ENCODE results near the gene SIL1. TPM values are rescaled to one million over a fixed set of nuclear protein-coding genes. Genes with fewer than 3 reads are reported as not detected.

SIL1 gene
- polyA plus RNA-seq, 2 of the 4 experiments (the other 2 are of a cell fraction), result 27.6 to 45.5 TPM

DNA sequence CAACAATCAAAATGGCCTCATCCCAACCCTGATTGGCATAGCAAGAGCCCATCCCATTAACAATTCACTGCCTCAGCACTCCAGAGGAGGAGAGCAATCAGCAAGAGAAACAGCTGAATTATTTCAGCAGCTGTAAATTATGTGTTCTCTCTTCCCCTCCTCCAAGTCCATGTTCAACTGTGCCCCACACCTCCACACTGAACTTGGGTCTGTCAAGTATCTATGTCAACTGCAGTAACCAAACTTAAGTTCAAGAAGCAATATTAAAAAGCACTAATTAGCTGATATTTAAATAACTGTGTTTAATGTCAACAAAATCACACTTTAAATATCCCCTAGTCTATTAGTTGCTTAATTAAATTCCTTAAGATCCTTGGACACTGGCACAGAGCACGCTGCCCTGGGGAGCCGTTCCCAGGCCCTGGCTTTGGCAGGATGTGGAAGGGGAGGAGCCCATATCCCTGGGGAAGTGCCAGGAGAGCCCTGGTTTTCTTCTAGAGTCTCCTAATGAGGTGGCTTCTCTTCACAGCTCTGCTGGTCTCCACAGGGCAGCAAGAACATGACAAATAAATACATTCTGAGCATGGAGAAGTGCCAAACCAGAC, 50.6 kb downstream of the SIL1 start:
- H3K4me3 ChIP-seq, result no peak overlapping the region
- FAIRE-seq (no peak), ATAC-seq (peak in 1 of 2 experiments; percentile 64; a peak in 3 of 6 replicates), DNase-seq (ENCODE audit: low read depth in 1 of 2, low spot score in 1 of 2) (no peak)
- no peaks in the 10 kb centered on the region for H3K4me1 ChIP-seq
- ChIA-PET POLR2A (no interaction called here), CTCF (interaction anchor here (0.6 to 1.4 kb wide), 3 partner anchors 10 to 15 kb away, joined by 3 to 7 read pairs (median 3); no protein-coding TSS in a partner anchor)
- TF ChIP-seq CHD4 (IDR thresholded peaks at IDR 0.05; ENCODE audit: borderline replicate concordance) (no peak), USF2 (IDR thresholded peaks at IDR 0.05) (no peak), FOSL2 (IDR thresholded peaks at IDR 0.05) (no peak), FOSL2 (CRISPR knock-in tag; IDR thresholded peaks at IDR 0.05) (no peak), SREBF2 (IDR thresholded peaks at IDR 0.05) (no peak), RNF2 (IDR thresholded peaks at IDR 0.05; ENCODE audit: borderline replicate concordance, low read depth) (no peak), KDM1A (IDR thresholded peaks at IDR 0.05; ENCODE audit: low read depth) (no peak), E2F6 (IDR thresholded peaks at IDR 0.05; ENCODE audit: borderline replicate concordance, low read depth) (no peak), FOSB (CRISPR knock-in tag; IDR thresholded peaks at IDR 0.05) (no peak), SMC3 (IDR thresholded peaks at IDR 0.05) (no peak), CHD2 (IDR thresholded peaks at IDR 0.05; ENCODE audit: low read length, partially characterized antibody) (no peak), JUNB (IDR thresholded peaks at IDR 0.05) (no peak), CBX2 (IDR thresholded peaks at IDR 0.05; ENCODE audit: borderline replicate concordance, low read depth) (no peak), MAZ (IDR thresholded peaks at IDR 0.05; ENCODE audit: borderline replicate concordance, low read depth, low read length) (no peak), CTCF (IDR thresholded peaks at IDR 0.05) (no peak), MAFK (IDR thresholded peaks at IDR 0.05; ENCODE audit: partially characterized antibody) (no peak), RARB (CRISPR knock-in tag; IDR thresholded peaks at IDR 0.05) (no peak), NFE2L2 (conservative IDR thresholded peaks at IDR 0.05; ENCODE audit: low read length) (no peak)
- TF ChIP-seq, protein P1, sequence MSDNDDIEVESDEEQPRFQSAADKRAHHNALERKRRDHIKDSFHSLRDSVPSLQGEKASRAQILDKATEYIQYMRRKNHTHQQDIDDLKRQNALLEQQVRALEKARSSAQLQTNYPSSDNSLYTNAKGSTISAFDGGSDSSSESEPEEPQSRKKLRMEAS (IDR thresholded peaks at IDR 0.05), result no peak
- no peaks in the 10 kb centered on the region for H3K9me3 ChIP-seq
- H3K4me2 ChIP-seq, result no peak overlapping the region
- no peak overlapping the region for H3K27ac ChIP-seq
- 48% methylated on average over 2 of the region's 2 CpGs for WGBS (ENCODE audit: missing lambda C conversion rate)

- DNase-seq (ENCODE audit: low read depth in 1 of 2, low spot score in 1 of 2) (no peak), ATAC-seq (peak in 1 of 2 experiments; percentile 51; a peak in 3 of 6 replicates), FAIRE-seq (no peak)
- Histone ChIP-seq H3K4me1 (no peaks in the 10 kb centered on the region; the same call in 2 of the 3 replicates), H3K27ac (no peak overlapping the region), H3K9me3 (no peaks in the 10 kb centered on the region), H3K4me2 (no peak overlapping the region), H3K4me3 (no peak overlapping the region)
- no peak for TF ChIP-seq BHLHE40 (IDR thresholded peaks at IDR 0.05; ENCODE audit: low read depth, low read length)
- TF ChIP-seq NPAS2 (CRISPR knock-in tag; IDR thresholded peaks at IDR 0.05; ENCODE audit: borderline replicate concordance), result no peak
- no peak for TF ChIP-seq PHF8 (IDR thresholded peaks at IDR 0.05; ENCODE audit: borderline replicate concordance, low read depth)
- no peak for TF ChIP-seq HDAC2 (IDR thresholded peaks at IDR 0.05)
- no peak for TF ChIP-seq ZC3H11A (IDR thresholded peaks at IDR 0.05)
- no peak for TF ChIP-seq CBX8 (IDR thresholded peaks at IDR 0.05)
- TF ChIP-seq RNF2 (IDR thresholded peaks at IDR 0.05; ENCODE audit: borderline replicate concordance, low read depth), result no peak
- TF ChIP-seq JUN (IDR thresholded peaks at IDR 0.05), result no peak
- no peak for TF ChIP-seq TP53 (CRISPR knock-in tag; IDR thresholded peaks at IDR 0.05)
- TF ChIP-seq E2F6 (IDR thresholded peaks at IDR 0.05; ENCODE audit: borderline replicate concordance, low read depth), result no peak
- no peak for TF ChIP-seq JUNB (IDR thresholded peaks at IDR 0.05)
- TF ChIP-seq CEBPB (IDR thresholded peaks at IDR 0.05), result no peak
- TF ChIP-seq RCOR1 (IDR thresholded peaks at IDR 0.05; ENCODE audit: low read depth, low read length), result no peak
- TF ChIP-seq SMC3 (IDR thresholded peaks at IDR 0.05), result no peak
- TF ChIP-seq, protein P1 (IDR thresholded peaks at IDR 0.05), result no peak
- no peak for TF ChIP-seq RFX5 (IDR thresholded peaks at IDR 0.05)
- ChIA-PET POLR2A (no interaction called here), CTCF (interaction anchor here (1.4 kb wide), 1 partner anchor 11 kb away, joined by 7 read pairs; no protein-coding TSS in a partner anchor)
- 24% methylated on average over 2 of the region's 2 CpGs for WGBS (ENCODE audit: missing lambda C conversion rate)
These were observed 51.2 kb downstream of the SIL1 start for GRCh38 chr5:139146809-139147482.

Data from A549 (cell line).